Measurements from ENCODE around the gene STAT3.

The STAT3 gene

GRCh38 chr17:42312285-42313130 lies 75.7 kb downstream of the STAT3 start:
- Histone ChIP-seq H3K4me3 (ENCODE audit: low read length) (peak overlapping the region; percentile 66), H3K27ac (ENCODE audit: low read depth, low read length) (no peak overlapping the region)
- no peak for TF ChIP-seq EZH2phosphoT487 (IDR thresholded peaks at IDR 0.05; ENCODE audit: borderline replicate concordance, low read length)
- TF ChIP-seq, protein P1, sequence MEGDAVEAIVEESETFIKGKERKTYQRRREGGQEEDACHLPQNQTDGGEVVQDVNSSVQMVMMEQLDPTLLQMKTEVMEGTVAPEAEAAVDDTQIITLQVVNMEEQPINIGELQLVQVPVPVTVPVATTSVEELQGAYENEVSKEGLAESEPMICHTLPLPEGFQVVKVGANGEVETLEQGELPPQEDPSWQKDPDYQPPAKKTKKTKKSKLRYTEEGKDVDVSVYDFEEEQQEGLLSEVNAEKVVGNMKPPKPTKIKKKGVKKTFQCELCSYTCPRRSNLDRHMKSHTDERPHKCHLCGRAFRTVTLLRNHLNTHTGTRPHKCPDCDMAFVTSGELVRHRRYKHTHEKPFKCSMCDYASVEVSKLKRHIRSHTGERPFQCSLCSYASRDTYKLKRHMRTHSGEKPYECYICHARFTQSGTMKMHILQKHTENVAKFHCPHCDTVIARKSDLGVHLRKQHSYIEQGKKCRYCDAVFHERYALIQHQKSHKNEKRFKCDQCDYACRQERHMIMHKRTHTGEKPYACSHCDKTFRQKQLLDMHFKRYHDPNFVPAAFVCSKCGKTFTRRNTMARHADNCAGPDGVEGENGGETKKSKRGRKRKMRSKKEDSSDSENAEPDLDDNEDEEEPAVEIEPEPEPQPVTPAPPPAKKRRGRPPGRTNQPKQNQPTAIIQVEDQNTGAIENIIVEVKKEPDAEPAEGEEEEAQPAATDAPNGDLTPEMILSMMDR (IDR thresholded peaks at IDR 0.05; ENCODE audit: low read depth, low read length, poor library complexity, severe bottlenecking) = peak; percentile 73

DNA sequence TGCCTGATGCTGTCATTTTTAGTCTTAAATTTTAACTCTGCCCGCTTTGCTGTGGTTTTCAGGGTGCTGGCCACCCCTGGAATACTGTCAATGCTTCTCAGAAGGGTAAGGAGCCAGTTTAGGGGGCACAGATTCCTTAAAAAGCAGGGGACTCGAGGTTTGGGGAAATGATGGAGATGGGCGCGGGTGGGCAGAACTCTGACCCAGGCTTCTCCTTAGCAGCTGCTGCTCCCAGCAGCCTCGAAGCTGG lies 76.3 kb downstream of the STAT3 start:
- Histone ChIP-seq H3K9me2 (replicated peaks; ENCODE audit: control insufficient read depth, low read length) (no peaks in the 10 kb centered on the region), H3K4me1 (ENCODE audit: control insufficient read depth, low read length) (peaks cover 55% of the 10 kb centered on the region), H4K20me1 (ENCODE audit: control insufficient read depth, insufficient read depth, low read depth, low read length) (no peaks in the 10 kb centered on the region), H3K27ac (ENCODE audit: low read depth, low read length) (no peak overlapping the region), H3F3A (ENCODE audit: control insufficient read depth, insufficient read depth) (peaks cover 16% of the 10 kb centered on the region), H3K4me3 (ENCODE audit: low read length) (peak overlapping the region; percentile 66), H3K4me2 (ENCODE audit: low read length) (peak overlapping the region; percentile 85), H3K36me3 (ENCODE audit: control insufficient read depth, low read length) (no peaks in the 10 kb centered on the region), H3K27me3 (ENCODE audit: control insufficient read depth, low read length) (no peaks in the 10 kb centered on the region), H3K79me2 (ENCODE audit: control insufficient read depth, low read length) (no peaks in the 10 kb centered on the region), H3K9me3 (ENCODE audit: control insufficient read depth, insufficient read depth, low read length) (no peaks in the 10 kb centered on the region)
- TF ChIP-seq, protein P1 (IDR thresholded peaks at IDR 0.05; ENCODE audit: low read depth, low read length, poor library complexity, severe bottlenecking) = no peak
- no peak for TF ChIP-seq EZH2phosphoT487 (IDR thresholded peaks at IDR 0.05; ENCODE audit: borderline replicate concordance, low read length)

More at GRCh38 chr17:42312285-42313130, 75.7 kb downstream of the STAT3 start:
- Histone ChIP-seq H4K20me1 (ENCODE audit: control insufficient read depth, insufficient read depth, low read depth, low read length) (no peaks in the 10 kb centered on the region), H3K79me2 (ENCODE audit: control insufficient read depth, low read length) (no peaks in the 10 kb centered on the region), H3K36me3 (ENCODE audit: control insufficient read depth, low read length) (no peaks in the 10 kb centered on the region), H3K9me2 (replicated peaks; ENCODE audit: control insufficient read depth, low read length) (no peaks in the 10 kb centered on the region), H3K9me3 (ENCODE audit: control insufficient read depth, insufficient read depth, low read length) (no peaks in the 10 kb centered on the region), H3K4me1 (ENCODE audit: control insufficient read depth, low read length) (peaks cover 60% of the 10 kb centered on the region), H3F3A (ENCODE audit: control insufficient read depth, insufficient read depth) (peaks cover 18% of the 10 kb centered on the region), H3K27me3 (ENCODE audit: control insufficient read depth, low read length) (no peaks in the 10 kb centered on the region), H3K4me2 (ENCODE audit: low read length) (peak overlapping the region; percentile 85)

DNA sequence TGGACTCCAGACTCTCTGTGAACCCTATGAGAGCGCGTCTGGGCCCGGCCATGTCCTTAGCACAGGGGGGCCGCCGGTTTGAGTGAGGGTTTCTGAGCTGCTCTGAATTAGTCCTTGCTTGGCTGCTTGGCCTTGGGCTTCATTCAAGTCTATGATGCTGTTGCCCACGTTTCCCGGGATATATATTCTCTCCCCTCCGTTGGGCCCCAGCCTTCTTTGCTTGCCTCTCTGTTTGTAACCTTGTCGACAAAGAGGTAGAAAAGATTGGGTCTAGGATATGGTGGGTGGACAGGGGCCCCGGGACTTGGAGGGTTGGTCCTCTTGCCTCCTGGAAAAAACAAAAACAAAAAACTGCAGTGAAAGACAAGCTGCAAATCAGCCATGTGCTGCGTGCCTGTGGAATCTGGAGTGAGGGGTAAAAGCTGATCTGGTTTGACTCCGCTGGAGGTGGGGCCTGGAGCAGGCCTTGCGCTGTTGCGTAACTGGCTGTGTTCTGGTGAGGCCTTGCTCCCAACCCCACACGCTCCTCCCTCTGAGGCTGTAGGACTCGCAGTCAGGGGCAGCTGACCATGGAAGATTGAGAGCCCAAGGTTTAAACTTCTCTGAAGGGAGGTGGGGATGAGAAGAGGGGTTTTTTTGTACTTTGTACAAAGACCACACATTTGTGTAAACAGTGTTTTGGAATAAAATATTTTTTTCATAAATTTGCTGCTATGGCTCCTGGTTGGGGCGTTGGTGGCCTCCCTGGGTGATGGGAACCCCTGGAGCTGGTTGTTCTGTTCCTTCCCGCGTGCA lies 76.8 kb downstream of the STAT3 start:
- Histone ChIP-seq H3K36me3 (ENCODE audit: control insufficient read depth, low read length) (no peaks in the 10 kb centered on the region), H3K9me2 (replicated peaks; ENCODE audit: control insufficient read depth, low read length) (no peaks in the 10 kb centered on the region), H4K20me1 (ENCODE audit: control insufficient read depth, insufficient read depth, low read depth, low read length) (no peaks in the 10 kb centered on the region), H3K27me3 (ENCODE audit: control insufficient read depth, low read length) (no peaks in the 10 kb centered on the region), H3K27ac (ENCODE audit: low read depth, low read length) (no peak overlapping the region), H3K79me2 (ENCODE audit: control insufficient read depth, low read length) (no peaks in the 10 kb centered on the region), H3F3A (ENCODE audit: control insufficient read depth, insufficient read depth) (peaks cover 14% of the 10 kb centered on the region), H3K4me1 (ENCODE audit: control insufficient read depth, low read length) (peaks cover 49% of the 10 kb centered on the region), H3K9me3 (ENCODE audit: control insufficient read depth, insufficient read depth, low read length) (no peaks in the 10 kb centered on the region), H3K4me2 (ENCODE audit: low read length) (peak overlapping the region; percentile 85), H3K4me3 (ENCODE audit: low read length) (peak overlapping the region; percentile 66)
- TF ChIP-seq EZH2phosphoT487 (IDR thresholded peaks at IDR 0.05; ENCODE audit: borderline replicate concordance, low read length) = no peak
- TF ChIP-seq, protein P1 (IDR thresholded peaks at IDR 0.05; ENCODE audit: low read depth, low read length, poor library complexity, severe bottlenecking) = no peak

All from DOHH2 (cell line).